ENCODE data around the gene PTPRR.

The PTPRR gene, protein sequence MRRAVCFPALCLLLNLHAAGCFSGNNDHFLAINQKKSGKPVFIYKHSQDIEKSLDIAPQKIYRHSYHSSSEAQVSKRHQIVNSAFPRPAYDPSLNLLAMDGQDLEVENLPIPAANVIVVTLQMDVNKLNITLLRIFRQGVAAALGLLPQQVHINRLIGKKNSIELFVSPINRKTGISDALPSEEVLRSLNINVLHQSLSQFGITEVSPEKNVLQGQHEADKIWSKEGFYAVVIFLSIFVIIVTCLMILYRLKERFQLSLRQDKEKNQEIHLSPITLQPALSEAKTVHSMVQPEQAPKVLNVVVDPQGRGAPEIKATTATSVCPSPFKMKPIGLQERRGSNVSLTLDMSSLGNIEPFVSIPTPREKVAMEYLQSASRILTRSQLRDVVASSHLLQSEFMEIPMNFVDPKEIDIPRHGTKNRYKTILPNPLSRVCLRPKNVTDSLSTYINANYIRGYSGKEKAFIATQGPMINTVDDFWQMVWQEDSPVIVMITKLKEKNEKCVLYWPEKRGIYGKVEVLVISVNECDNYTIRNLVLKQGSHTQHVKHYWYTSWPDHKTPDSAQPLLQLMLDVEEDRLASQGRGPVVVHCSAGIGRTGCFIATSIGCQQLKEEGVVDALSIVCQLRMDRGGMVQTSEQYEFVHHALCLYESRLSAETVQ

DNA sequence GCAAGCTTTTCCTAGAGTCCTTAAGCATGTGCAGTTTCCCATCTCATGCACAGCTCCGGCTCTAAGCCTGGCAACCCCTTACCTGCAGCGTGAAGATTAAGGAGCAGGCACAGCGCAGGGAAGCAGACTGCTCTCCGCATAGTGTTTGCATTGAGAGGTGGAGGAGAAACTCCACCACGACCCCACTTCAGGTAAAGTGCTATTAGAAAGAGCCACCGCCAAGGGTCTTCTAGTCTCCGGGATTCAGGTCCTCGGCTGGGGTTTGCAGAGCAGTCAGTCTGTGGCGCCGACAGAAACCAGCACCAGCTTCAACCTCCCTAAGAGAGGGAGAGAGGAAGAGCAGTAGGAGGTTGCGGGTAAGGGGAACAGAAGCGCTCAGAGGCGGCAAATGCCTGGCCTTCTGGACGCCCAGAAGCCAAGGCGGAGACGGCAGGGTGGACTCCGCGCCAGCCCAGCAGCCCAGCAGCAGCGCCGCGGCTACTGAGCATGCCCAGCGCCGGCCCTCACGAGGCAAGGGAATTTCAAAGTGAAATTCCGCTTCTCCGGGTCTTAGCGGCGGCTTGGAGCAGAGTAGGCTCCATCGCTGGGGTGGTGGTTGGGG is at the start of gene PTPRR:
Gene PTPRR, minus strand, starts transcription at position 488 of the 601 bp plus-strand sequence. Its CDS starts 348 bp downstream, at position 140.
- DNase-seq (ENCODE audit: low read depth, low spot score) = no peak
- TF ChIP-seq, protein P1, sequence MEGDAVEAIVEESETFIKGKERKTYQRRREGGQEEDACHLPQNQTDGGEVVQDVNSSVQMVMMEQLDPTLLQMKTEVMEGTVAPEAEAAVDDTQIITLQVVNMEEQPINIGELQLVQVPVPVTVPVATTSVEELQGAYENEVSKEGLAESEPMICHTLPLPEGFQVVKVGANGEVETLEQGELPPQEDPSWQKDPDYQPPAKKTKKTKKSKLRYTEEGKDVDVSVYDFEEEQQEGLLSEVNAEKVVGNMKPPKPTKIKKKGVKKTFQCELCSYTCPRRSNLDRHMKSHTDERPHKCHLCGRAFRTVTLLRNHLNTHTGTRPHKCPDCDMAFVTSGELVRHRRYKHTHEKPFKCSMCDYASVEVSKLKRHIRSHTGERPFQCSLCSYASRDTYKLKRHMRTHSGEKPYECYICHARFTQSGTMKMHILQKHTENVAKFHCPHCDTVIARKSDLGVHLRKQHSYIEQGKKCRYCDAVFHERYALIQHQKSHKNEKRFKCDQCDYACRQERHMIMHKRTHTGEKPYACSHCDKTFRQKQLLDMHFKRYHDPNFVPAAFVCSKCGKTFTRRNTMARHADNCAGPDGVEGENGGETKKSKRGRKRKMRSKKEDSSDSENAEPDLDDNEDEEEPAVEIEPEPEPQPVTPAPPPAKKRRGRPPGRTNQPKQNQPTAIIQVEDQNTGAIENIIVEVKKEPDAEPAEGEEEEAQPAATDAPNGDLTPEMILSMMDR (IDR thresholded peaks at IDR 0.05; ENCODE audit: insufficient read depth, low read length, missing control alignments) = no peak
- ChIA-PET POLR2A (no interaction called here), CTCF (no interaction called here)
- H3K4me3 ChIP-seq (ENCODE audit: low read depth, low read length) = no peak within 1 kb of the TSS

DNA sequence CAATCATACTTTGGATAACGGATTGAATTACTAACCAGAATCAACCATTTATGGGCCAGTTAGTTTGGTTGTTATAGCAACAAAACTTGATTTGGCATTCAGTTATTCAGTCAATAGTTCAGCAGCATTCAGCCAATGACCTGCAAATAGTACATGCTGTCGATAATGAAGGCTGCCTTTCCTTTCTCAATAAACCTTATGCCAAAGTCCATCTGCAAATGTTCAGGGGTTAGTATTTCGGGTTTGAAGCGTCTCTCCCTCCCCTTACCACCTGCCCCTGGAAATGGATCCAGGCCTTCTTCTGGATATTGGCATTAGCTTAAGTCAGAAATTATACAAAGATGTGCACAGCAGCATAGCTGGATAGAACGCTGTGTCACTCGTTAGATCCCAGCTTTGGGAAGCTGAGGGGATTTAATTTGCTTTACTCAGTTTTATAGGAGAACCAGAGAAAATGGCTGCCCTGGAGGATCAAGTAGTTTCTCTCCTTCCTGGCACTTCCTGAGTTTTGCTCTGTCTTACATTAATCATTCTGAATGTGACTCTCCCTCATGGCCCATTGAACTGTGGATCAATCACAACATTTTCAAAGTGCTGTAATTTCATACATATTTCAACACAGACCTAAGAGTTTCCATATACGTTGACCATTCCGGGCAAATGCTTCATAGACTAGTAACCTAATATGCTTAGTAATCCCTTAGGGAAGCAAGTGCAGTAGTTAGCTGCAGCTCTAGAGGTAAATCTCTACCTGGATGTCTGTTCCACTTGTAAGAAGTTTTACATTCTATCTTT is 46.7 kb upstream of the PTPRR start:
- TF ChIP-seq, protein P1 (IDR thresholded peaks at IDR 0.05; ENCODE audit: insufficient read depth, low read length, missing control alignments) = no peak
- ChIA-PET POLR2A (no interaction called here), CTCF (no interaction called here)
- no peak overlapping the region for H3K4me3 ChIP-seq (ENCODE audit: low read depth, low read length)
- no peak for DNase-seq (ENCODE audit: low read depth, low spot score)

DNA sequence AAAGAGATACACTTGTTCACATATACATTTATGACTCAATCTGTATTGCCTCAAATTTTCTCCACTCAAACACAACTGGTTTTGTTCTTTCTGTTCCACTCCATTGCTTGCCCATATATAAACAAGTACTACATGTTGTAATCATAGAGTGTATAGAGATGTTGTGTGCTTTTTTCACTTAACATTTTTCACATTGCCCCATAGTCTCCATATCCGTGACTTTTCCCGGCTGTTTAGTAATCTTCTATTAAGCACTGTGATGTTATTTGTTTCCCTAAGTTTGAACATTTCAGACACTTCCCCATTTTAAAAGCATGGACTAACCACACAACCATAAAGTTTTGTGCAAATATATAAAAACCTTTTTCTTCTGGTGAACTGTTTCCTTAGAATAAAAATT is 45.5 kb upstream of the PTPRR start:
- TF ChIP-seq, protein P1 (IDR thresholded peaks at IDR 0.05; ENCODE audit: insufficient read depth, low read length, missing control alignments) = no peak
- no peak for DNase-seq (ENCODE audit: low read depth, low spot score)
- ChIA-PET POLR2A (no interaction called here), CTCF (no interaction called here)
- H3K4me3 ChIP-seq (ENCODE audit: low read depth, low read length) = no peak overlapping the region

DNA sequence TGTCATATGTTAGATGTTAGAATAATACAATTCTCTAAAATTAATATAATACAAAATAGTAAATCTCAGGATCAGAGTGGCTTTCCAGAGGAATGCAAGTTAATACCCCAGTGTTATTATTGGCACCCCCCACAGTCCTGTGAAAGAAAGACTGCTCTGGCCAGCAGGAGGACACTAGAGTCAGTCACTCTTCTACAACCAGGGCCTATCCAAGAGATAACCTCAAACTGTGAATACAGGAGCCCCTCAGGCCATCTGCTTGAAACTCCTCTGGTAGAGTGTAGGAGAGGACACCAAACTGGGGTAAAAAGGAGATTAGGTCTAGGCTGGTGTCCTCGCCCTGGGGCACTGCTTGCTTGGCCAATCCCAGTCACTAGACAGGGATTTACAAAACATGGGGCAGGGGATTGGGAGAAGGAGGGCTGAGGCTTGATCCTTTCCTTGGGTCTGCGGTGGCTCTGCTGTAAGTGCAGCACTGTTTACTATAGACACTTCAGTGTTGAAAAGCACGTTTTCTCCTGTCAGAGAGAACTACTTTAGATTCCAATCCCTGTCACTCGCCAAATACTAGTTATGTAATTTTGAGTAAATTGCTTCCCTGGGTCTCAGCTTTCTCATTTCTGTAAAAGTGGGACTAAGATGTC is 44.5 kb upstream of the PTPRR start:
- POLR2A ChIA-PET = no interaction called here
- no peak for DNase-seq (ENCODE audit: low read depth, low spot score)
- TF ChIP-seq, protein P1 (IDR thresholded peaks at IDR 0.05; ENCODE audit: insufficient read depth, low read length, missing control alignments) = no peak
- no peak overlapping the region for H3K4me3 ChIP-seq (ENCODE audit: low read depth, low read length)
- CTCF ChIA-PET = no interaction called here

DNA sequence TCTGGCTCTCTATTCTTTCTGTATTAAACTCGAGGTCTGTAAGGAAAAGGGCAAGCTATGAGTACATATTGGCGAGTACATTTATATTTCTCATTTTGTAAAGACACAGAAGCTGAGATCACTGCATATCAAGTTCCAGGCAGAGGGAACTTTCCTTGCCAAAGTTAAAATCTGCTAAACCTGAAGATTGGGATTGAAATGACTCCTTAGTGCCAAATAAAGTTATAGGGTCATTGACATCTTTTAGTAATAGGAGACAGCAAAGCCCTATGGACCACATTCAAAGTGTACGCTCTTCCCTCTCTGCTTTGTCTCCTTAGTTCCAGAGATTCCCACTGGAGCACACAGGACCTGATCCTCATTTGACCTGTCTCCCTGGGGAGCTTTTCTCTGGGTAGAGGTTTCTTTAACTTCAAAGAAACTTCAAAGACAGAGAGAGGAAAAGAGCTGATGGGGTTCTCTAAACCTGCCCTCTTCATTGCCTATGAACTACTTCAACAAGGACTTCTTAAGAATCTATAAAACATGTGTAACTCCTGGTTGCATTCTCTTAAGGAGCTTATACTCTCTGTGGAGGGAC is 42.6 kb upstream of the PTPRR start:
- no peak for DNase-seq (ENCODE audit: low read depth, low spot score)
- CTCF ChIA-PET = interaction anchor here (1.1 kb wide), 1 partner anchor 18 kb away, joined by 3 read pairs; no protein-coding TSS in a partner anchor
- TF ChIP-seq, protein P1 (IDR thresholded peaks at IDR 0.05; ENCODE audit: insufficient read depth, low read length, missing control alignments) = no peak
- H3K4me3 ChIP-seq (ENCODE audit: low read depth, low read length) = no peak overlapping the region
- POLR2A ChIA-PET = no interaction called here
